IMR-90 (cell line): ENCODE measurements around the gene OR2T2. TPM values are rescaled to one million over a fixed set of nuclear protein-coding genes. Genes with fewer than 3 reads are reported as not detected.

Experiments
- ATAC-seq: fragments of 200-7000 bp; cut with Tn5 transposase; 2 replicates; pipeline ENCODE4 v1.9.1; 2020; ENCODE audit warnings: low read depth, mild to moderate bottlenecking, moderate library complexity
- BruUV-seq: library from RNA; stranded (reverse); fragments of 400-500 nt; replicated peaks from 2 replicates; lab custom pipeline; 2021; lab: Mats Ljungman, UMichigan
- CTCF ChIA-PET: fragments of 300-600 bp; formaldehyde crosslinking; extraction: SDS; loops from one replicate; lab custom pipeline; 2021; ENCODE audit warnings: antibody characterized with exemption; lab: Yijun Ruan, JAX
- POLR2A ChIA-PET: fragments of 300-600 bp; sonication (Branson Sonifier 250); formaldehyde crosslinking; loops from one replicate; lab custom pipeline; 2022; ENCODE audit warnings: antibody characterized with exemption; ENCODE audit not compliant: unreplicated experiment; lab: Charles Lee
- DNase-seq: peaks from one replicate; pipeline ENCODE4 v3.0.0; 2013
- H2AFZ ChIP-seq: replicated peaks from 2 replicates; pipeline ENCODE3; 2013; ENCODE audit warnings: low read length, mild to moderate bottlenecking; ENCODE audit not compliant: poor library complexity
- H2AK5ac ChIP-seq: 2 replicates; pipeline ENCODE4 v1.6.1; 2013; ENCODE audit warnings: low read depth, low read length, inconsistent platforms
- H2AK9ac ChIP-seq: replicated peaks from 2 replicates; pipeline ENCODE3; 2013; ENCODE audit warnings: mild to moderate bottlenecking, low read depth, low read length, moderate library complexity; ENCODE audit not compliant: poor library complexity
- H2BK120ac ChIP-seq: 2 replicates; pipeline ENCODE4 v1.6.1; 2013; ENCODE audit warnings: low read depth, low read length, inconsistent platforms
- H2BK15ac ChIP-seq: 3 replicates; pipeline ENCODE4 v1.6.1; 2013; ENCODE audit warnings: low read depth, low read length, inconsistent platforms
- H2BK20ac ChIP-seq: 2 replicates; pipeline ENCODE4 v1.6.1; 2013; ENCODE audit warnings: low read depth, mild to moderate bottlenecking, inconsistent platforms, low read length, moderate library complexity
- H2BK5ac ChIP-seq: 2 replicates; pipeline ENCODE4 v1.6.1; 2013; ENCODE audit warnings: mild to moderate bottlenecking, low read depth, low read length, inconsistent platforms; ENCODE audit not compliant: poor library complexity, severe bottlenecking
- H3K14ac ChIP-seq: replicated peaks from 2 replicates; pipeline ENCODE4 v1.6.1; 2013; ENCODE audit warnings: low read depth, low read length, inconsistent platforms
- H3K18ac ChIP-seq: 2 replicates; pipeline ENCODE4 v1.6.1; 2013; ENCODE audit warnings: low read depth, low read length, control low read depth
- H3K23ac ChIP-seq: 2 replicates; pipeline ENCODE4 v1.6.1; 2013; ENCODE audit warnings: low read depth, low read length, inconsistent platforms
- H3K27ac ChIP-seq: 2 replicates; pipeline ENCODE4 v1.5.1; 2013; ENCODE audit warnings: mild to moderate bottlenecking, control low read depth, low read length; ENCODE audit not compliant: insufficient read depth
- H3K27me3 ChIP-seq: 2 replicates; pipeline ENCODE4 v1.6.1; 2013; ENCODE audit warnings: low read length; ENCODE audit not compliant: control insufficient read depth, insufficient read depth
- H3K36me3 ChIP-seq: 2 replicates; pipeline ENCODE4 v1.6.1; 2013; ENCODE audit warnings: low read length, mixed read lengths; ENCODE audit not compliant: control insufficient read depth, insufficient read depth
- H3K4ac ChIP-seq: 2 replicates; pipeline ENCODE4 v1.6.1; 2013; ENCODE audit warnings: low read depth, low read length, inconsistent platforms
- H3K4me1 ChIP-seq: 2 replicates; pipeline ENCODE4 v1.6.1; 2013; ENCODE audit warnings: low read length, mixed read lengths; ENCODE audit not compliant: control insufficient read depth, insufficient read depth
- H3K4me2 ChIP-seq: 2 replicates; pipeline ENCODE4 v1.6.1; 2013; ENCODE audit warnings: low read depth, mild to moderate bottlenecking, control low read depth, low read length, moderate library complexity
- H3K4me3 ChIP-seq: 2 replicates; pipeline ENCODE4 v1.5.1; 2013; ENCODE audit warnings: low read depth, mild to moderate bottlenecking, control low read depth, low read length, moderate library complexity; ENCODE audit not compliant: insufficient read depth
- H3K56ac ChIP-seq: 2 replicates; pipeline ENCODE4 v1.6.1; 2013; ENCODE audit warnings: low read length, inconsistent platforms; ENCODE audit not compliant: insufficient read depth; ENCODE audit errors: extremely low read depth
- H3K79me1 ChIP-seq, 2 experiments: 2 replicates each; pipeline ENCODE4 v1.6.1; 2013; ENCODE audit warnings: low read length in 2 of 2, inconsistent platforms in 1 of 2, low read depth in 1 of 2
- H3K9ac ChIP-seq: 2 replicates; pipeline ENCODE4 v1.6.1; 2013; ENCODE audit warnings: low read depth, low read length, control low read depth
- H3K9me1 ChIP-seq: 2 replicates; pipeline ENCODE4 v1.6.1; 2013; ENCODE audit warnings: low read length, inconsistent platforms; ENCODE audit not compliant: insufficient read depth
- H3K9me3 ChIP-seq: 2 replicates; pipeline ENCODE4 v1.6.1; 2013; ENCODE audit warnings: low read length; ENCODE audit not compliant: control insufficient read depth, insufficient read depth
- H4K20me1 ChIP-seq: 2 replicates; pipeline ENCODE4 v1.6.1; 2013; ENCODE audit warnings: low read length, inconsistent platforms; ENCODE audit not compliant: insufficient read depth
- H4K5ac ChIP-seq: 2 replicates; pipeline ENCODE4 v1.6.1; 2013; ENCODE audit warnings: mild to moderate bottlenecking, low read depth, low read length, control low read depth
- H4K8ac ChIP-seq, 2 experiments: 2 replicates each; pipeline ENCODE4 v1.6.1; 2013; ENCODE audit warnings: low read depth in 2 of 2, low read length in 2 of 2, control low read depth in 1 of 2, inconsistent platforms in 1 of 2
- H4K91ac ChIP-seq: 2 replicates; pipeline ENCODE4 v1.6.1; 2013; ENCODE audit warnings: low read depth, low read length, inconsistent platforms; ENCODE audit not compliant: insufficient read depth
- BHLHE40 ChIP-seq: fragments of 150-350 bp; IDR thresholded peaks from 2 replicates; pipeline ENCODE4 v1.6.1; 2016; ENCODE audit warnings: mild to moderate bottlenecking, low read depth, low read length
- CTCF ChIP-seq: conservative IDR thresholded peaks from 2 replicates; pipeline ENCODE4 v1.5.1; 2012; ENCODE audit warnings: mild to moderate bottlenecking, low read depth, low read length, improper control_type of control experiment
- ELK1 ChIP-seq: fragments of 150-350 bp; IDR thresholded peaks from 2 replicates; pipeline ENCODE4 v1.6.1; 2016; ENCODE audit warnings: low read depth, mild to moderate bottlenecking, low read length, moderate library complexity, borderline replicate concordance
- MXI1 ChIP-seq: IDR thresholded peaks from 2 replicates; pipeline ENCODE4 v1.6.1; 2012; ENCODE audit warnings: low read depth, mild to moderate bottlenecking, low read length, moderate library complexity, borderline replicate concordance
- NFE2L2 ChIP-seq: fragments of 150-350 bp; IDR thresholded peaks from 2 replicates; pipeline ENCODE4 v1.6.1; 2016; ENCODE audit warnings: low read depth, mild to moderate bottlenecking, low read length
- POLR2A ChIP-seq: IDR thresholded peaks from 2 replicates; pipeline ENCODE4 v1.6.1; 2012; ENCODE audit warnings: mild to moderate bottlenecking, low read depth, low read length
- SMC3 ChIP-seq: fragments of 150-350 bp; IDR thresholded peaks from 2 replicates; pipeline ENCODE4 v1.6.1; 2016; ENCODE audit warnings: low read depth, mild to moderate bottlenecking, antibody characterized with exemption, low read length, moderate library complexity
- USF2 ChIP-seq: fragments of 150-350 bp; IDR thresholded peaks from 2 replicates; pipeline ENCODE4 v1.6.1; 2017; ENCODE audit warnings: mild to moderate bottlenecking, antibody characterized with exemption, low read length, low read depth
- WGBS, 2 experiments: methylation state at CpG; one replicate each; pipeline versions ENCODE4 v1.1.5 to v1.1.7; 2013; ENCODE audit warnings: missing lambda C conversion rate in 2 of 2; ENCODE audit not compliant: insufficient read length in 1 of 2; ENCODE audit errors: extremely low coverage in 2 of 2; 5-methylcytosine and 5-hydroxymethylcytosine counted together
- dilution Hi-C: fragments of 300-500 bp; cut with HindIII; formaldehyde crosslinking; loops from one replicate; pipeline ENCODE4 v1.14.3; 2018; ENCODE audit warnings: low sequenced_read_pairs; ENCODE audit not compliant: unreplicated experiment
- in situ Hi-C: fragments of 300-500 bp; cut with MboI; formaldehyde crosslinking; loops from 3 replicates; pipeline ENCODE4 v1.14.3; 2019; ENCODE audit warnings: low sequenced_read_pairs, inconsistent platforms, mixed read lengths
- intact Hi-C: fragments of 100-400 bp; cut with micrococcal nuclease; formaldehyde crosslinking; loops from 2 replicates; pipeline ENCODE4 v1.10.0; 2022
- polyA plus RNA-seq, 3 experiments: library from polyadenylated mRNA; depleted of rRNA; stranded (reverse); fragments of >200 nt; gene quantifications; 2 replicates each; pipeline ENCODE4 v1.2.3, GENCODE V29; 2012; ENCODE audit warnings: low replicate concordance in 1 of 3
- total RNA-seq: library from RNA; depleted of rRNA; stranded (reverse); fragments of >200 nt; gene quantifications from 2 replicates; pipeline ENCODE4 v1.2.3, GENCODE V29; 2012

OR2T2 gene
- total and polyA plus RNA-seq, 2 of the 4 experiments (the other 2 are of a cell fraction), result not detected

GRCh38 chr1:248404024-248404423, 41.4 kb upstream of the OR2T2 start:
- H3K79me1 ChIP-seq, result no peaks in the 10 kb centered on the region
- H3K36me3 ChIP-seq, result no peaks in the 10 kb centered on the region
- 0% methylated on average over 1 of the region's 6 CpGs; no CpG with 5 or more reads in 1 of the 2 experiments for WGBS, 2 experiments
- H3K4me3 ChIP-seq, result no peak overlapping the region
- no peaks in the 10 kb centered on the region for H3K4me1 ChIP-seq
- no TSS peak for BruUV-seq
- no peak overlapping the region for H3K9ac ChIP-seq
- DNase-seq (peak; percentile 19), ATAC-seq (no peak)
- H4K91ac ChIP-seq, result no peak overlapping the region
- H3K23ac ChIP-seq, result no peak overlapping the region
- no peak overlapping the region for H3K56ac ChIP-seq
- no peak overlapping the region for H3K4ac ChIP-seq
- no peaks in the 10 kb centered on the region for H3K27me3 ChIP-seq
- no peak overlapping the region for H3K18ac ChIP-seq
- no peaks in the 10 kb centered on the region for H3K9me1 ChIP-seq
- no peaks in the 10 kb centered on the region for H4K20me1 ChIP-seq
- no peak overlapping the region for H3K14ac ChIP-seq
- no peak overlapping the region for H2BK5ac ChIP-seq
- H2BK20ac ChIP-seq, result no peak overlapping the region
- in situ Hi-C loops, result no loop called here
- CTCF ChIA-PET, result no interaction called here
- no peak overlapping the region for H4K5ac ChIP-seq
- no peak overlapping the region for H2AK5ac ChIP-seq
- H3K27ac ChIP-seq, result no peak overlapping the region
- no peak overlapping the region for H2BK15ac ChIP-seq
- no peak for TF ChIP-seq ELK1
- no peak for TF ChIP-seq MXI1
- no peak for TF ChIP-seq SMC3
- TF ChIP-seq NFE2L2, result no peak
- TF ChIP-seq POLR2A, result no peak
- no peak for TF ChIP-seq USF2
- no peak for TF ChIP-seq CTCF
- TF ChIP-seq BHLHE40, result no peak
- no peak overlapping the region for H4K8ac ChIP-seq
- no peak overlapping the region for H2AK9ac ChIP-seq
- H3K4me2 ChIP-seq, result no peak overlapping the region
- POLR2A ChIA-PET, result no interaction called here
- dilution Hi-C loops, result no loop called here
- H2BK120ac ChIP-seq, result no peak overlapping the region
- intact Hi-C loops, result no loop called here
- peaks cover 15% of the 10 kb centered on the region for H3K9me3 ChIP-seq
- no peak overlapping the region for H2AFZ ChIP-seq
